SJCRH30 (cell line): ENCODE data around the gene ZGLP1. TPM values are rescaled to one million over a fixed set of nuclear protein-coding genes. Genes with fewer than 3 reads are reported as not detected.
A peak's percentile ranks its signal among the peaks of the same experiment; 100 is the strongest.

Experiments used
- DNase-seq, 2 experiments: peaks; one replicate each; pipeline ENCODE4 v3.0.0-alpha.2; 2015 to 2020
- H3K27ac ChIP-seq: fragments of 250-450 bp; sonication (Bioruptor Pico); 2 replicates; pipeline ENCODE4 v1.5.1; 2020; ENCODE audit warnings: mild to moderate bottlenecking, moderate library complexity
- H3K27me3 ChIP-seq: fragments of 250-450 bp; sonication (Bioruptor Pico); 2 replicates; pipeline ENCODE4 v1.5.1; 2020; ENCODE audit warnings: mild to moderate bottlenecking, moderate library complexity
- H3K36me3 ChIP-seq: fragments of 250-450 bp; sonication (Bioruptor Pico); 2 replicates; pipeline ENCODE4 v1.5.1; 2020; ENCODE audit warnings: mild to moderate bottlenecking, moderate library complexity
- H3K4me1 ChIP-seq: fragments of 250-450 bp; sonication (Bioruptor Pico); 2 replicates; pipeline ENCODE4 v1.5.1; 2020; ENCODE audit warnings: mild to moderate bottlenecking, moderate library complexity
- H3K4me3 ChIP-seq: fragments of 250-450 bp; sonication (Bioruptor Pico); 2 replicates; pipeline ENCODE4 v1.5.1; 2020; ENCODE audit warnings: mild to moderate bottlenecking, moderate library complexity
- H3K9me3 ChIP-seq: fragments of 250-450 bp; sonication (Bioruptor Pico); replicated peaks from 2 replicates; pipeline ENCODE4 v1.5.1; 2020; ENCODE audit warnings: mild to moderate bottlenecking, moderate library complexity
- total RNA-seq: library from RNA; depleted of rRNA; stranded (reverse); fragments of >200 nt; shearing (Covaris generic); gene quantifications from 2 replicates; pipeline ENCODE4 v1.2.3, GENCODE V29; 2014; rRNA removed

The ZGLP1 gene
- total RNA-seq, 1 experiment from 2014 or later = 2.1 TPM

GRCh38 chr19:10266706-10267105 lies 42.9 kb downstream of the ZGLP1 start:
- no peak for DNase-seq

DNA sequence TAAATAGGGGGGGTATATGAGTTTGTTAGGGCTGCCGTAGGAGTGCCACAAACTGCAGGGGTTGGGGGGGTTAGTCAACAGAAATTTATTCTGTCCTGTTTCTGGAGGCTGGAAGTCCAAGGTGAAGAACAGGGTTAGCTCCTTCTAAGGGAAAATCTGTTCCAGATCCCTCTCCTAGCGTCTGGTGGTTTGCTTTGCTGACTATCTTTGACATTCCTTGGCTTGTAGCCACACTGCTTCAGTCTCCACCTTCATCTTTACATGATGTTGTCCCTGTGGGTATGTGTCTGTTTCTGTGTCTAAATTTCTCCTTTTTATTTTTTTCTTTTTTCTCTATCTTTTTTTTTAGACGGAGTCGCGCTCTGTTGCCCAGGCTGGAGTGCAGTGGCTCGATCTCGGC lies 46.8 kb downstream of the ZGLP1 start:
- Histone ChIP-seq H3K9me3 (no peaks in the 10 kb centered on the region), H3K36me3 (no peaks in the 10 kb centered on the region), H3K4me3 (no peak overlapping the region), H3K27ac (no peak overlapping the region), H3K4me1 (no peaks in the 10 kb centered on the region), H3K27me3 (no peaks in the 10 kb centered on the region)
- DNase-seq = no peak

More at GRCh38 chr19:10266706-10267105, 42.9 kb downstream of the ZGLP1 start:
- no peak overlapping the region for H3K27ac ChIP-seq
- no peaks in the 10 kb centered on the region for H3K27me3 ChIP-seq
- no peak overlapping the region for H3K4me3 ChIP-seq
- no peaks in the 10 kb centered on the region for H3K9me3 ChIP-seq
- H3K36me3 ChIP-seq = no peaks in the 10 kb centered on the region
- no peaks in the 10 kb centered on the region for H3K4me1 ChIP-seq

DNA sequence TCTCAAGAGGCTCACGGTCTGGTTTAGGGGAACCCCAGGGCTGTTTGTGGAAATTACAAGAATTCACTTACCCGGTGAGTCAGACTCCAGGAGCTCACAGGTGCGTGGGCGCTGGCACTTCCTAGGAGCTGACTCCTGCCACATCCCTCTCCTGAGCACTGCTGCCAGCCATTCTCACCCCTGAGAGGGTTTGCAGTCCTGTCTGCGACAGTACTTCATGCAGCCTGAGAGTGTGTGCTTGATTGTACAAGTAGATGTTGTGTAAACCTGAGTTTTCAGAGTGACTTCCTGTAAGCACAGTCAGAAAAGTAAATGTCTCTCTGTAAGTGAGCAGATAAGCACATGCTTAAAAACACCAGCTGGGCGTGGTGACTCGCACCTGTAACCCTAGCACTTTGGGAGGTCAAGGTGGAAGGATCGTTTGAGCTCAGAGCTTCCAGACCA lies 49.5 kb downstream of the ZGLP1 start:
- Histone ChIP-seq H3K36me3 (peaks cover 9% of the 10 kb centered on the region), H3K27ac (no peak overlapping the region), H3K4me3 (no peak overlapping the region), H3K4me1 (no peaks in the 10 kb centered on the region), H3K27me3 (no peaks in the 10 kb centered on the region), H3K9me3 (no peaks in the 10 kb centered on the region)
- DNase-seq = no peak

- H3K4me3 ChIP-seq = no peak overlapping the region
- H3K27me3 ChIP-seq = no peaks in the 10 kb centered on the region
- H3K4me1 ChIP-seq = no peaks in the 10 kb centered on the region
- DNase-seq = peak; percentile 90
- H3K27ac ChIP-seq = no peak overlapping the region
- H3K9me3 ChIP-seq = no peaks in the 10 kb centered on the region
- H3K36me3 ChIP-seq = peaks cover 12% of the 10 kb centered on the region
Observed at GRCh38 chr19:10259162-10259905, 50.3 kb downstream of the ZGLP1 start.

- H3K27me3 ChIP-seq = no peaks in the 10 kb centered on the region
- no peak overlapping the region for H3K4me3 ChIP-seq
- H3K9me3 ChIP-seq = no peaks in the 10 kb centered on the region
- H3K27ac ChIP-seq = no peak overlapping the region
- no peak for DNase-seq
- H3K4me1 ChIP-seq = no peaks in the 10 kb centered on the region
- peaks cover 12% of the 10 kb centered on the region for H3K36me3 ChIP-seq
Observed at GRCh38 chr19:10258080-10258710, 51.4 kb downstream of the ZGLP1 start.

GRCh38 chr19:10256970-10257615 lies 52.5 kb downstream of the ZGLP1 start:
- no peaks in the 10 kb centered on the region for H3K9me3 ChIP-seq
- no peak for DNase-seq
- H3K27me3 ChIP-seq = no peaks in the 10 kb centered on the region
- H3K4me3 ChIP-seq = no peak overlapping the region
- H3K36me3 ChIP-seq = peaks cover 12% of the 10 kb centered on the region
- H3K27ac ChIP-seq = no peak overlapping the region
- H3K4me1 ChIP-seq = no peaks in the 10 kb centered on the region

DNA sequence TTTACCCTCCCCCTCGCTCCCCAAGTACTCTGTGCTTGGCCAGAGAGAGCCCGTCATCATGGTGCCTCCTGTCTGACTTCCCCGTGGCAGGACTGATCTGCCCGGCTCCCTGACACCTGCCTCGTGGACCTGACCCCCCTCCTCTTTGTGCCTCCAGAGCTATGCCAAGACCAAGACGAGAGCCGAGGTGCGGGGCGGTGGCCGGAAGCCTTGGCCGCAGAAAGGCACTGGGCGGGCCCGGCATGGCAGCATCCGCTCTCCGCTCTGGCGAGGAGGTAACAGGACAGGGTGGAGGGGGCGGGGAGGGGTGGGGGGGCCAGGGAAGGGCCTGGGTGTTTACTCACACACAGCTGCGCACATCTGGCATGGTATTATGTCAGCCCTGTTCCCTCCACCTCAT lies 53.1 kb downstream of the ZGLP1 start:
- no peaks in the 10 kb centered on the region for H3K27me3 ChIP-seq
- peaks cover 12% of the 10 kb centered on the region for H3K36me3 ChIP-seq
- no peaks in the 10 kb centered on the region for H3K9me3 ChIP-seq
- H3K4me3 ChIP-seq = no peak overlapping the region
- no peak overlapping the region for H3K27ac ChIP-seq
- DNase-seq = no peak
- H3K4me1 ChIP-seq = no peaks in the 10 kb centered on the region

GRCh38 chr19:10255358-10255757 lies 54.3 kb downstream of the ZGLP1 start:
- H3K4me3 ChIP-seq = no peak overlapping the region
- peaks cover 12% of the 10 kb centered on the region for H3K36me3 ChIP-seq
- H3K9me3 ChIP-seq = no peaks in the 10 kb centered on the region
- H3K4me1 ChIP-seq = no peaks in the 10 kb centered on the region
- no peaks in the 10 kb centered on the region for H3K27me3 ChIP-seq
- no peak overlapping the region for H3K27ac ChIP-seq
- DNase-seq = no peak

Other genes starting within 250 kb of the ZGLP1 start
- gene SHFL, start 223.5 kb downstream of the ZGLP1 start, total RNA-seq = 0.08 TPM in 1 of 2 replicates, not detected in the other
- gene ANGPTL6, start 207.1 kb downstream of the ZGLP1 start, total RNA-seq = 0.10 TPM in 1 of 2 replicates, not detected in the other
- gene PPAN, start 203.5 kb downstream of the ZGLP1 start, total RNA-seq = 44.7 and 47.0 TPM in 2 replicates
- gene P2RY11, start 198.1 kb downstream of the ZGLP1 start, total RNA-seq = 10.7 and 10.8 TPM in 2 replicates
- 179 and 186 TPM in 2 replicates for gene EIF3G, start 189.9 kb downstream of the ZGLP1 start, total RNA-seq
- gene DNMT1, start 114.9 kb downstream of the ZGLP1 start, total RNA-seq = 122 and 151 TPM in 2 replicates
- 7.4 and 7.5 TPM in 2 replicates for gene S1PR2, start 78.5 kb downstream of the ZGLP1 start, total RNA-seq
- gene MRPL4, start 57.6 kb downstream of the ZGLP1 start, total RNA-seq = 53.7 and 54.8 TPM in 2 replicates
- gene ICAM1, start 38.7 kb downstream of the ZGLP1 start, total RNA-seq = 0.85 and 0.86 TPM in 2 replicates
- 1.7 and 2.8 TPM in 2 replicates for gene ICAM4, start 22.9 kb downstream of the ZGLP1 start, total RNA-seq
- gene ICAM5, start 19.9 kb downstream of the ZGLP1 start, total RNA-seq = 0.22 and 0.28 TPM in 2 replicates
- 11.5 and 17.5 TPM in 2 replicates for gene FDX2, start 6.2 kb upstream of the ZGLP1 start, total RNA-seq
- 20.1 and 21.3 TPM in 2 replicates for gene RAVER1, start 23.7 kb upstream of the ZGLP1 start, total RNA-seq
- gene ICAM3, start 29.8 kb upstream of the ZGLP1 start, total RNA-seq = 2.1 and 2.8 TPM in 2 replicates
- 45.8 and 56.1 TPM in 2 replicates for gene TYK2, start 70.8 kb upstream of the ZGLP1 start, total RNA-seq
- gene CDC37, start 93.7 kb upstream of the ZGLP1 start, total RNA-seq = 118 and 130 TPM in 2 replicates
- 3.7 and 4.2 TPM in 2 replicates for gene PDE4A, start 110.7 kb upstream of the ZGLP1 start, total RNA-seq
- 45.3 and 50.5 TPM in 2 replicates for gene KEAP1, start 193.5 kb upstream of the ZGLP1 start, total RNA-seq
- gene S1PR5, start 207.6 kb upstream of the ZGLP1 start, total RNA-seq = 2.4 and 2.6 TPM in 2 replicates
- gene ATG4D, start 234.1 kb upstream of the ZGLP1 start, total RNA-seq = 25.5 and 26.4 TPM in 2 replicates